GM19193 (cell line): Measurements from ENCODE around the gene MTFMT.

Experiments used
- POLR2A ChIP-seq: IDR thresholded peaks from 4 replicates; pipeline ENCODE4 v1.6.1; 2011; ENCODE audit not compliant: insufficient read depth, insufficient read length; ENCODE audit errors: extremely low read depth

The MTFMT gene

GRCh38 chr15:64981812-64982431, 47.5 kb downstream of the MTFMT start:
- TF ChIP-seq POLR2A, result no peak

- TF ChIP-seq POLR2A, result no peak
Observed at GRCh38 chr15:64979252-64979710, 50.2 kb downstream of the MTFMT start.

GRCh38 chr15:64975390-64975789, 54.0 kb downstream of the MTFMT start:
- TF ChIP-seq POLR2A, result no peak

GRCh38 chr15:64970698-64971097, 58.7 kb downstream of the MTFMT start:
- TF ChIP-seq POLR2A, result no peak

- no peak for TF ChIP-seq POLR2A
Observed at GRCh38 chr15:64969401-64969800, 60.0 kb downstream of the MTFMT start.

- no peak for TF ChIP-seq POLR2A
Observed at GRCh38 chr15:64961013-64961412, 68.4 kb downstream of the MTFMT start.

- TF ChIP-seq POLR2A, result no peak
Observed at GRCh38 chr15:64960153-64960552, 69.3 kb downstream of the MTFMT start.

GRCh38 chr15:64959128-64959527, 70.3 kb downstream of the MTFMT start:
- TF ChIP-seq POLR2A, result no peak

GRCh38 chr15:64954395-64954794, 75.0 kb downstream of the MTFMT start:
- no peak for TF ChIP-seq POLR2A

- TF ChIP-seq POLR2A, result no peak
Observed at GRCh38 chr15:64951777-64952418, 77.5 kb downstream of the MTFMT start.
